ENCODE results near the gene PCLO. TPM values are rescaled to one million over a fixed set of nuclear protein-coding genes. Genes with fewer than 3 reads are reported as not detected.
"Not testable (repeated sequence)": the region's sequence is repeated elsewhere in the genome, so short reads cannot be mapped to it uniquely, and the experiment has no call there.

The PCLO gene
- total RNA-seq, 1 donor from 2014 or later, result 0.98 TPM

DNA sequence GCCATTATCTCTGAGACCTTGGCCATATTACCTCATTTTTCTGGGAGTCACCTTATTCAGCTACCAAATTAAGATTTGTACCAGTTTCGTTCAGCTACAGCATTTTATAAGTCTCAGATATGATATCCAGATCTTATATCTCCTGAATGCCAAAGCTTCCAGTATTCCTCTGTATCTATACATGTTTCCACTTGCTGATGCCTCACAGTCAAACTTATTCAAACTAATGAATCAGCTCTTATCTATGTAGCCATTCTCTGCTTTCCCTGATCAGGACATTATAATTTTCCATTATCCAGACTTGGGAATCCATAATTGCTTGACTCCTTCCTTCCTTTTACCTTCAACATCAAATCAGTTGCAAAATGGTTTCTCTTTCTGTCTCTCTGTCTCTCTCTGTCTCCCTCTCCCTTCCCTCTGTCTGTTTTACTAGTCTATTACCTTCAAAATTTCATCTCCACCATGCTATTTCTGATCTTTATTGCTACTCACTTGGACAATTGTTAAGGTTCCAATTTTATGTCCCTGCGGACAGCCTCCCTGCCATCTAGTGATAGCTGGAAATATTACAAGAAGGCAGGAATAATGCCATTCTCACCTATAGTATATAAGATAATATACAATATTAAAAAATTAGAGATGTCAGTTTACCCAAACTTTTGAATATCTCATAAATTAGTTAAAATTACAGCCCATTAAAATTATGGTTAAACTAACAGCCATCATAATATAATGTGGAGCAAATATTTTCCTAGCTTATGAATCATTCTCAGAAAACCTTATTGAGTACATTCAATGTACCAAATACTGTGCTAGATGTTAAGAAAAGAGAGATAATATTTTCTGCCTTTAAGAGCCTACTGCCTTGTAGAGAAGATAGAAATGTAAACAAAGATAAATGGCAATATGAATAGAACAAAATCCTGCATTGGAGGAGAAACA is 89.8 kb downstream of the PCLO start:
- intact Hi-C loops (cut with DNase I), result no loop called here
- ATAC-seq, result no peak

DNA sequence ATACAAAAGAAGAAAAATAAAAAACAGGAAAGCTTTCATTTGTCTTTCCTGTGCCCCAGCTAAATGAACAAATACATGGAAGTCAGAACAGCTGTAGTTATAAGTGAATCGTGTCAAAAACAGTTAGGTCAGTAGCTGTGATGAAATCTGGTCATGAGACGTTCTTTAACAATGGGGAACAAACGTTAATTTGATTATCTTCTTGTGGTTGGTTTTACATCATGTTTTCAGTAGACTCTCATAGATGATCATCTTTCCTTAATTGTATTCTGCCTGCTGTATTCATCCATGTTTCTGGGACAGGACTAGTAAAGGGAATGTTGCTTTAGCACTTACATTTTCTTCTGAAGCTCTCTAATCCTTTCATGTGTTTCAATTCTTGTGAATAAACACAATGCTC is 97.0 kb downstream of the PCLO start:
- no peak for ATAC-seq
- intact Hi-C loops (cut with DNase I), result no loop called here

More for the DNA sequence above, 89.8 kb downstream of the PCLO start:
- no peak for DNase-seq (ENCODE audit: low spot score)

DNA sequence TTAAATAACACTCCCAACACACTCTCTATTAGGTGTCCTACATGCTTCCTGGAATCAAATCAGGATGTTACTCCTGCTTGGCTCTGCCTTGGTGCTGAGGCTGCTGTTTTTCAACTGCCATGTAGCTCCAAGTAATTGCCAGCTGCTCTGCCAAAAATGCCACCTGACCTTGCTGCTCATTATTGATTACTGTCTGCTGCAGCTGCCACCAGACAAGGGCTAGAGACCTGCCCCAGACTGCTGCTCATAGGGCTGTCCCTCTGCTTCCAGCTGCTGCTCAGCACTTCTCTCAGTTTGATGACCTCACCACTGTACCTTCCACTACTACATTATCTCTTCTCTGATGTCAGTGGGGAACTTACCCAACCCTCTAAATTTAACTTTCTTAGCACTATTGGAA is 102.5 kb downstream of the PCLO start:
- no peak for DNase-seq (ENCODE audit: low spot score)
- intact Hi-C loops (cut with DNase I), result no loop called here
- ATAC-seq, result no peak

More for the DNA sequence above, 97.0 kb downstream of the PCLO start:
- DNase-seq (ENCODE audit: low spot score), result no peak

DNA sequence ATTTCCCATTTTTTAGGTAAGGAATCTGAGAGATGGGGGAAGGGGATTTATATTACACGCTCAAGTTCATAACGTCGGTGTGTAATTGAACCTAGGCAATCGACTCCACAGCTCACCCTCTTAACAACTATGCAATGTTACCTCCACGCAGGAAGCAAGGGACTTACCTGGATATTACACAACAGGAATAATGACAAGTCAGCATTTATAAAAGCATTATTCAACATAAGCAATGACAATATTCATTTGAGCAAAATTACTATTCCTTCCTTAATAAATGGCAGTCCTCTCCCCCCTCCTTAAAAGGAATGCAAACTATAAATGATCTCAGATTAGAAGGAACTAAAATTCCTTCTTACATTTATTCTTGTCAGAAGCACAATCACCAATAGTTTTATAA is 104.0 kb downstream of the PCLO start:
- intact Hi-C loops (cut with DNase I), result no loop called here
- ATAC-seq, result no peak
- DNase-seq (ENCODE audit: low spot score), result no peak

DNA sequence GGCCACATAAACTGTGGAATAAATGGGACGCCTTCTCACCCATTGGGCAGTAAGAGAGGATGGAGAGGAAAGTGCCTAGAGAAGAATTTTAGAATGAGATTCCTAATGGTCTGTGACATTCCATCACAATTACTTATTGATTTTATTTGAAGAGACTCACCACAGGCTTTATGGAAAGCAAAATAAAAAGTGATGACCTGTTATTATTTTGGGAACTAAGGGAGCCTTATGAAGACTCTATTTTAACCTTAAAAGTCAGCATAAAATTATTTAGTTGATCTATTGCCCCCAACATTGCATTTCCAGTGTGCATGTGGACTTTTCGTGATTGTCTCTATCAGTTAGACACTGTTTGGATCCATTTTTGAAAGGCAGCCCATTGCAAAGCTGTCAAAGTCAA is 107.5 kb downstream of the PCLO start:
- ATAC-seq, result no peak
- intact Hi-C loops (cut with DNase I), result no loop called here

DNA sequence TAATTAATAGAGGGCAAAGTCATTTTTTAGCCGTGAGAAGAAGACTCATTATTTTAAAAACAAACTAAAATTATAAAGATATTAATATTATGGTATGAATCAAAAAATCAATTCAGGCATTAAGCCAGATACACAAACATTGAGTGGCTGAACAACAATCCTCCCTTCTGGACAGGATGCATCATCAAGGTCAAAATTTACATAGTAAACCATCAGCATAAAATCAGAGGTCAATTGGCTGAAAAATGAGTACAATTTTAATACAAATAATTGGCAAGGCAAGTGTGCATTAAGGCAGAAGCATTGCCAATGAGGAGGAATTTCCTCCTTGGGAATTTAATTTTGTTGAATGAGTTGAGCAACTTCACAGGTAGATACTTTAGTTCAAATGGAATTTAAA is 108.2 kb downstream of the PCLO start:
- intact Hi-C loops (cut with DNase I), result no loop called here
- DNase-seq (ENCODE audit: low spot score) (no peak), ATAC-seq (no peak)

More for the DNA sequence above, 107.5 kb downstream of the PCLO start:
- DNase-seq (ENCODE audit: low spot score), result no peak

DNA sequence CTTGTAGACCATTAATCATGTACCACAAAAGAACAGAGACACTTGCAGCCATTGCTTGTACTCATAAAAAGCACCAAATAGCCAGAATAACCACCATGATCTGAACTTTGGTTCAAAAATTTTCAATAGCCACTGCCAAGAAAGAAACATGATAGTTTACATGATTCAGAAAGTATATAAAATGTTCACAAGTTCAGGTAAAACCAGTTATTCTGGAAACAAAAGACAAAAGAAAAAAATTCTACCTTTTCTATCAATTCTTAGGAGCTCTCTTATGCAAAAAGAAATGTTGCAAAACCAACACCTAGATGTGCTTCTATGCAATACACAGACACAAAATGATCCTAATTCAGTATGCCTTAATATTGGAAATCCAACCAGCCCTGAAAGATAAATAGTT is 108.7 kb downstream of the PCLO start:
- no peak for DNase-seq (ENCODE audit: low spot score)
- no peak for ATAC-seq
- intact Hi-C loops (cut with DNase I), result no loop called here

DNA sequence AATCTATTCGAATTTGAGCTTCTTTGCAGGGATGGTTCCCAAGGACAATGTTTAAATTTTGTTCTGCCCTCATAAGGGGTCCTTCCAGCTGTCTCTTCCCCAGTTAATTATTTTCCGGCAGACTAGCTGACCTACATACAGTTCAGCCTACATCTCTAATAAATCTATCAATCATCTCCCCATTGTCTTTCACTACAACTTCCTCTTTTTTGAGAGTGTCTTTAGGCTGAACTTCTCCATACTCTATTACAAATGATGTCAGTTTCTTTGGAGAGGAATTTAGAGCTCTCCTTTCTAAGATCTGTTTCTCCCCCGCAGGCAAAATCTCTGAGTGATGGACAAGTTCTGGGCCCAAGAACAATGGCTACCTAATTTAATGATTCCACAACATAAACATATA is 122.2 kb downstream of the PCLO start:
- DNase-seq (ENCODE audit: low spot score), result no peak
- intact Hi-C loops (cut with DNase I), result no loop called here
- ATAC-seq, result no peak

DNA sequence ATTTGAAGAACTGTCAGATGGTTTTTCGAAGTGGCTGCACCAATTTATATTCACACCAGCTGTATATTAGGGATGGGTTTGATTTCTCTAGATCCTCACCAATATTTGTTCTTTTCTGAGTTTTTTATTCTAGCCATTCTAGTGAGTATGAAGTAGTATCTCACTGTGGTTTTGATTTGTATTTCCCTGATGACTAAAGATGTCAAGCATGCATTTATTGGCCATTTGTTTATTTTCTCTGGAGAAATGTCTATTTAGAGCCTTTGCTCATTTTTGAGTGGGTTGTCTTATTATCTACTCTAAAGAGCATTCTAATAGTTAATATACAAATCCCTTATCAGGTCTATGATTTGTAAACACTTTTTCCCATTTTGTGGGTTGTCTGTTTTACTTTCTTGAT is 123.9 kb downstream of the PCLO start:
- intact Hi-C loops (cut with DNase I), result no loop called here
- ATAC-seq (no peak), DNase-seq (ENCODE audit: low spot score) (no peak)

DNA sequence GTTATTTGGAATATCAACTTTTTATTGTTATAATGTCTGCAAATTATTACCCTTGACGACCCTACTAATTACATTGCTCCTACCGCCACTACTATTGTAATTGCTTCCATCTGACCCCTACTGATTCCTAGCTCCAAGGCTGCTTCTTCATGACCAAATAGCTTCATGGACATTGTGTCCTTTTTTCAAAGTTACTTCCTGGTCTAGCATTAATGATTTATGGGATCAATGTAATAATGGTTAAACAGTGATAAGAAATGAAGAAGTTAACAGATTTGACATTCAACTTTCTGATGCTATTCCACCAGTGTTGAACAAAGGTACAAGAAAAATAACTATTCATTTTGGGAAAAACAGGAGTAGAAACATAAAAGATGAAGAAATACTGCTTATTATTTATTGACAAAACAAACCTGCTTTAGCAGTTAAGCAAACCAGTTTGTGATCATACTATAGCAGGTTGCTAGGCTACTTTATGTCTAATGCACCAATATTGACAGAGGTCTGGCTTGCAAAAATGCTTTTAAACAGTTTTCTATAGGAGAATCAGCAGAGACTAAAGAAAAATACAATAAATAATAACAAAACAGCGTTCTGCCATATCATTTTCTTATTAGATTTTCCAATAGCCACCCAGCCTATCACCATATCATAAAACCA is 125.8 kb downstream of the PCLO start:
- ATAC-seq (no peak), DNase-seq (ENCODE audit: low spot score) (no peak)
- intact Hi-C loops (cut with DNase I), result no loop called here

DNA sequence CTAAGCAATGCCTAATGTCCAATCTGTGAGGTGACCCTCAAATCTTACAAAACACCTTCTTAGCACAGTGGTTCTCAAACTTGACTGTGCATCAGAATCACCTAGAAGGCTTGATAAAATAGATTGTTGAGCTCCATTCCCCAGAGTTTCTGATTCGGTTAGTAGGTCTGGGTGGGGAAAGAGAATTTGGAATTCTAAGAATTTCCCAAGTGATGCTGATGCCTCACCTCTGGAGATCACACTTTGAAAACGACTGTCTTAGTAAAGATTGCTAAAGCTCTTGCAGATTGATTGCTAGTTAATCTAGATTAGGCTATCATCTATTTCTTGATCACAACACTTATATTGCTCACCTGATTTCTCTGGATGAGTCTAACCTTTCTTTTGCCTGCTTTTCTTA is 126.6 kb downstream of the PCLO start:
- ATAC-seq (no peak), DNase-seq (ENCODE audit: low spot score) (no peak)
- intact Hi-C loops (cut with DNase I), result no loop called here

DNA sequence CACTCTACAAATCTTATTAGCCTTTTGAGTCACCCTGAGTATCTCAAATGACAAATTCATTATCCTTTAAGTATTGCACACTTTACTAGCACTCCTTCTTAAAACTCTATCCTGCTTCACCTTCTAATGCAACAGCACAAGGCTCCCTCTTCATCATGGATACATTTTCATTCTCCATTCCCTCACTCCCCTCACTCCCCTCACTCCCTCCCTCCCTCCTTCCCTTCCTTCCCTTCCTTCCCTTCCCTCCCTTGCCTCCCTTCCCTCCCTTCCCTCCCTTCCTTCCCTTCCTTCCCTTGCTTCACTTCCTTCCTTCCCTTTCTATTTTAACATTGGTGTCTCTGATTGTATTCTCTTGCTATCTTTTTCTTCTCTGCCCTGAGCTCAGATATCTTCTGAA is 130.5 kb downstream of the PCLO start:
- no peak for ATAC-seq
- DNase-seq (ENCODE audit: low spot score), result no peak
- intact Hi-C loops (cut with DNase I), result no loop called here

DNA sequence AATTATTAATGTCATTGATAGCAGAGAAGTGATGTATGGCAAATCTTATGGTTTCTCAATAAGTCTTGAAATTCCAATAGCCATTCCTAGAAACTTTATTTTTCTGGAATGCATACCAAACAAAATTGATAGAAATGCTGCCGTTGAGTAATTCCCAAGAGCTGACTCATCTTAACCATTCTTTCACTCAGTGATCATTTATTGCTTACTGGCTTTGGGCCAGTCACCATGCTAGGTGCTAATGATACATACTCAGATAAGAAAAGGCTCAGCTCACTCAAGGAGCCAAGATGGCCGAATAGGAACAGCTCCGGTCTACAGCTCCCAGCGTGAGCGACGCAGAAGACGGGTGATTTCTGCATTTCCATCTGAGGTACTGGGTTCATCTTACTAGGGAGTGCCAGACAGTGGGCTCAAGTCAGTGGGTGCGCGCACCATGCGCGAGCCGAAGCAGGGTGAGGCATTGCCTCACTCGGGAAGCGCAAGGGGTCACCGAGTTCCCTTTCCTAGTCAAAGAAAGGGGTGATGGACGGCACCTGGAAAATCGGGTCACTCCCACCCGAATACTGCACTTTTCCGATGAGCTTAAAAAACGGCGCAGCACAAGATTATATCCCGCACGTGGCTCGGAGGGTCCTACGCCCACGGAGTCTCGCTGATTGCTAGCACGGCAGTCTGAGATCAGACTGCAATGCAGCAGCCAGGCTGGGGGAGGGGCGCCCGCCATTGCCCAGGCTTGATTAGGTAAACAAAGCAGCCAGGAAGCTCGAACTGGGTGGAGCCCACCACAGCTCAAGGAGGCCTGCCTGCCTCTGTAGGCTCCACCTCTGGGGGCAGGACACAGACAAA is 138.6 kb downstream of the PCLO start:
- intact Hi-C loops (cut with DNase I); ATAC-seq; DNase-seq (ENCODE audit: low spot score): not testable (repeated sequence)

DNA sequence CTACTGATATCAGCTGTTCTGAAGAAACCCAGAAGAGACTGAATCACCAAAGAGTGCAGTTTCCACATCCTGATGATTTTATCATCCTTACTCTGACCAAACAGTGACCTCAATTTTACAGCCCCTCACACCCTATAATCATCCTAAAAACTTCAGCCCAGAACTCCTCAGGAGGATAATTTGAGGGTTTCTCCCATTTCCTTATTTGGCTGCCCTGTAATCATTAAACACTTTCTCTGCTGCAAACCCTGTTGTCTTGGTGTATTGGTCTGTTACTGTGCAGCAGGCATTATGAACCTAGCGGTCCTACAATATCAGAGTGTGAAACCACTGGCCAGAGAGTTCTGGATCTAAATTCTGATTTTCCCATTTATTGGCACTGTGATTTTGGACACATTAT is 141.7 kb downstream of the PCLO start:
- ATAC-seq, result no peak
- DNase-seq (ENCODE audit: low spot score), result no peak
- intact Hi-C loops (cut with DNase I), result no loop called here

DNA sequence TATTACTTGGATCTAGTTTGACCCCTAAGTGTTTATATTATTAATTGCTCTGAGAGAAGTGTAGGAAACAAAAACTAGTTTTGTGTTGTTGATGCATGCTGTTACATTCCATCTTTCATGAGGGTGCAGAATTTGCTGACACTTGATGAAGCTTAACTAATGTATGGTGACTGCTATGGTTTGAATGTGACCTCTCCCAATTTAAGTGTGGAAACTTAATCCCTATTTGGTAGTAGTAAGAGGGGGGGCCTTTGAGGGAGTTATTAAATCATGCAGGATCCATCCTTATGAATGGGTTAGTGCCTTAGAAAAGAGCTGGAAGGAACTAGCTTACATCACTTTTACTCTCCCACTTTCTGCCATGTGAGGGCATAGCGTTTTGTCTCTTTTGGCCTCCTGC is 142.5 kb downstream of the PCLO start:
- intact Hi-C loops (cut with DNase I), result no loop called here
- no peak for ATAC-seq
- no peak for DNase-seq (ENCODE audit: low spot score)

DNA sequence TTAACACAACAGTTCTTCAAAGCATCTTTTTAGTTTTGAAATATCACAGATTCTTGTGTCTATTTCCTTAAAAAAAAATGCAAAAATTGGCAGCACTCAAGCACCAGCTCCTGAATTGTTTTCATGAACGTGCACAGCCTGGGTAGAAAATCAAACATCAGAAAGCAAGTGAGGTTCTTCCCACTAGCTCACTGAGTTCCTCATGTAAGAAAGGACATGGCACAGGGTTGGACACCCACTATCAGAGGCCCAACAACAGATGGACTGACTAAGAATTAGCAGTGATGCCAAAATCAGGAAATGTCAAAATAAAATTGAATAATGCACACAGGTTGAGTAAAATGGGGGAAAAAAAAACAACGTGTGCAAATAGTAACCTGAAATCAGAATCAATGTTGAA is 146.8 kb downstream of the PCLO start:
- DNase-seq (ENCODE audit: low spot score) (no peak), ATAC-seq (no peak)
- intact Hi-C loops (cut with DNase I), result no loop called here

DNA sequence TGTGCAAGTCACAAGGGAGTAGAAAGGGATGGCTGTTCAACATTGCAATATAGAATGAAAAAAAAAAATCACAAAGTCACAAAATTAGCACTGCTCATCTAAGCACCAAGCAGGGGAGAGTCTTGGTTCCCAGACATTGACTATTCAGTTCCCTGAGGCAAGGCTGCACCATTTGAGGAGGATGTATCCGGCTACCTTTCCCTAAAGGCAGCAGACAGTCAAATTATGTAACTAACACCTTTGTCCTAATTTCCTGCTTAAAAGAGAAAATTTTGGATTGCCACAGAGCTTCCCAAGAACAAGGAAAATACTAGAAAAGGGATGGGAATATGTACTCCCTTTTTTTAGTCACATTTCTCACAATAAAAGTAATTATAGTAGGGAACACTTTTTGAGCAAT is 148.1 kb downstream of the PCLO start:
- ATAC-seq (no peak), DNase-seq (ENCODE audit: low spot score) (no peak)
- intact Hi-C loops (cut with DNase I), result no loop called here

DNA sequence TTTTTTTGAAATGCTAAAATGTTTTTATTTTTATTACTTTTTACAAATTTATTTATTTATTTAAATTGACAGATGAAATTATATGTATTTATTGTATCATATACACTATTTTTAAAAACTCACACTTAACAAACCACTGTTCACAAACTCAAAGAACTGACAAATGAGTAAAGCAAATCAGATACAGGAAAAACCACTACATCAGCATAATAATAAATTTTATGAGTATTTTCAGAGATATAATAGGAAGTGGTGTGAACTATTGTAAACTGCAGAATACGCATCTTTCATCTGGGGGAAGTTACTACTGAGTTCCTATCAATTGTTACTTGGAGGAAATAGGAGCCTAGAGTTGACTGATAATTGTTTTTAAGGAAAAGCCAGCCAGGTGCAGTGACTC is 150.7 kb downstream of the PCLO start:
- DNase-seq (ENCODE audit: low spot score) (no peak), ATAC-seq (no peak)
- intact Hi-C loops (cut with DNase I), result no loop called here

DNA sequence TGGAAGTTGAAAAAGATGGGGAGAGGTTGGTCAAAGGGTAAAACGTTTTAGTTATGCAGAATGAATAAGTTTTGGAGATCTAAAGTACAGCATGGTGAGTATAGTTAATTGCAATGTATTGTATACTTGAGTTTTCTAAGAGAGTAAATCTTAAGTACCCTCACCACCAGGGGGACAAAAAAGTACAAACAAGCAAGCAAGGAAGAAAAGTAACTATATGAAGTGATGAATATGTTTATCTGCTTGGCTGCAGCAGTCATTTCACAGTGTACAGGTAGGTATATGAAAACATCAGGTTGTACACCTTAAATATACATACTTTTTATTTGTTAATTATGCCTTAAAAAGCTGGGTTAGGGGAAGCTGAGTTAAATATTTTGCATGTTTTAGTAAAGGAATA is 157.3 kb downstream of the PCLO start:
- DNase-seq (ENCODE audit: low spot score) (no peak), ATAC-seq (no peak)
- intact Hi-C loops (cut with DNase I), result no loop called here
